Metanephros (tissue), 1 donor: Measurements from ENCODE around the gene CDK1. TPM values are rescaled to one million over a fixed set of nuclear protein-coding genes. Genes with fewer than 3 reads are reported as not detected.

Source experiments
- total RNA-seq: library from RNA; depleted of rRNA; stranded (reverse); fragments of >200 nt; gene quantifications from one replicate; pipeline ENCODE4 v1.2.3, GENCODE V29; 2014

Gene CDK1
- total RNA-seq = 27.1 TPM

GRCh38 chr10:60778214-60778970 lies at the start of gene CDK1:
Gene CDK1, plus strand, starts transcription at chr10:60778478. Its CDS starts 1,688 bp downstream, at chr10:60780166.

Other genes with a start within 250 kb of the CDK1 start
- 44.8 TPM for gene RHOBTB1, start 165.7 kb downstream of the CDK1 start, total RNA-seq